GM23338 (cell line): ENCODE data around the gene SF3B2. TPM values are rescaled to one million over a fixed set of nuclear protein-coding genes. Genes with fewer than 3 reads are reported as not detected.
"Not testable (repeated sequence)": the region's sequence is repeated elsewhere in the genome, so short reads cannot be mapped to it uniquely, and the experiment has no call there.

Experiments
- ATAC-seq: fragments of 200-7000 bp; cut with Tn5 transposase; 3 replicates; pipeline ENCODE4 v1.9.1; 2020
- DNase-seq: peaks from one replicate; pipeline ENCODE4 v3.0.0-alpha.2; 2015; ENCODE audit warnings: low spot score
- H2AFZ ChIP-seq: fragments of 200-600 bp; sonication (generic); 2 replicates; pipeline ENCODE4 v1.8.0; 2016; ENCODE audit warnings: antibody characterized with exemption, mild to moderate bottlenecking, moderate library complexity
- H3F3A ChIP-seq: fragments of 200-600 bp; sonication (generic); replicated peaks from 2 replicates; pipeline ENCODE4 v1.8.0; 2017; ENCODE audit warnings: antibody characterized with exemption, mixed run types, low read depth
- H3K27ac ChIP-seq: fragments of 200-600 bp; sonication (generic); 2 replicates; pipeline ENCODE4 v1.6.1; 2016; ENCODE audit warnings: low read depth
- H3K27me3 ChIP-seq: fragments of 200-600 bp; sonication (generic); 2 replicates; pipeline ENCODE4 v1.8.0; 2016; ENCODE audit warnings: mild to moderate bottlenecking, mixed run types, moderate library complexity; ENCODE audit not compliant: insufficient read depth
- H3K36me3 ChIP-seq: fragments of 200-600 bp; sonication (generic); 2 replicates; pipeline ENCODE4 v1.8.0; 2016; ENCODE audit warnings: mild to moderate bottlenecking; ENCODE audit not compliant: insufficient read depth
- H3K4me1 ChIP-seq: fragments of 200-600 bp; sonication (generic); 2 replicates; pipeline ENCODE4 v1.8.0; 2016; ENCODE audit warnings: mild to moderate bottlenecking, moderate library complexity; ENCODE audit not compliant: insufficient read depth
- H3K4me2 ChIP-seq: fragments of 200-600 bp; sonication (generic); 2 replicates; pipeline ENCODE4 v1.7.1; 2017; ENCODE audit warnings: mixed run types
- H3K4me3 ChIP-seq: fragments of 200-600 bp; sonication (generic); 2 replicates; pipeline ENCODE4 v1.6.1; 2016; ENCODE audit warnings: mixed run types
- H3K79me2 ChIP-seq: fragments of 200-600 bp; sonication (generic); replicated peaks from 2 replicates; pipeline ENCODE4 v1.8.0; 2017; ENCODE audit warnings: mild to moderate bottlenecking; ENCODE audit not compliant: insufficient read depth
- H3K9me2 ChIP-seq: fragments of 200-600 bp; sonication (generic); 2 replicates; pipeline ENCODE4 v1.8.0; 2017; ENCODE audit not compliant: insufficient read depth
- H4K20me1 ChIP-seq: fragments of 200-600 bp; sonication (generic); replicated peaks from 2 replicates; pipeline ENCODE4 v1.8.0; 2017; ENCODE audit warnings: mild to moderate bottlenecking; ENCODE audit not compliant: insufficient read depth
- H3K27ac Mint-ChIP-seq: 2 replicates; pipeline ENCODE4 v1.8.0; 2020; ENCODE audit warnings: inconsistent platforms, mild to moderate bottlenecking, moderate library complexity, mixed read lengths
- H3K27me3 Mint-ChIP-seq: 3 replicates; pipeline ENCODE4 v1.8.0; 2022; ENCODE audit warnings: low read depth, mild to moderate bottlenecking, moderate library complexity, mixed read lengths, inconsistent platforms; ENCODE audit not compliant: insufficient read depth, poor library complexity
- H3K36me3 Mint-ChIP-seq: 3 replicates; pipeline ENCODE4 v1.8.0; 2021; ENCODE audit warnings: low read depth, mild to moderate bottlenecking, inconsistent platforms, moderate library complexity, mixed read lengths
- H3K4me1 Mint-ChIP-seq: 3 replicates; pipeline ENCODE4 v1.8.0; 2020; ENCODE audit warnings: mild to moderate bottlenecking, inconsistent platforms, mixed read lengths
- H3K4me3 Mint-ChIP-seq: 3 replicates; pipeline ENCODE4 v1.8.0; 2021; ENCODE audit warnings: moderate library complexity, mild to moderate bottlenecking, inconsistent platforms, mixed read lengths
- H3K9me3 Mint-ChIP-seq: 3 replicates; pipeline ENCODE4 v1.8.0; 2020; ENCODE audit warnings: moderate library complexity, mild to moderate bottlenecking, inconsistent platforms, mixed read lengths
- CREB1 ChIP-seq: fragments of 250-450 bp; sonication (Bioruptor Pico); IDR thresholded peaks from 2 replicates; pipeline ENCODE4 v1.5.0; 2020; ENCODE audit warnings: low read depth, mild to moderate bottlenecking, moderate library complexity
- EZH2 ChIP-seq: fragments of 200-600 bp; sonication (generic); IDR thresholded peaks from one replicate; pipeline ENCODE4 v1.8.0; 2017; ENCODE audit warnings: antibody characterized with exemption, mild to moderate bottlenecking, low read depth; ENCODE audit not compliant: unreplicated experiment
- JUNB ChIP-seq: IDR thresholded peaks from one replicate; pipeline ENCODE4 v1.6.1; 2016; ENCODE audit warnings: antibody characterized with exemption; ENCODE audit not compliant: unreplicated experiment
- NANOG ChIP-seq: IDR thresholded peaks from 2 replicates; pipeline ENCODE4 v1.6.1; 2016; ENCODE audit warnings: antibody characterized with exemption, borderline replicate concordance
- STAT1 ChIP-seq: IDR thresholded peaks from one replicate; pipeline ENCODE4 v1.6.1; 2016; ENCODE audit warnings: antibody characterized with exemption; ENCODE audit not compliant: unreplicated experiment
- polyA plus RNA-seq: library from polyadenylated mRNA; unstranded; fragments of >200 nt; fragmentation: Nextera tagmentation; extraction: Ambion mirVana; gene quantifications from 2 replicates; pipeline ENCODE4 v1.2.1, GENCODE V29; 2016
- total RNA-seq: library from RNA; depleted of rRNA; stranded (reverse); fragments of >200 nt; shearing (Covaris generic); gene quantifications from 2 replicates; pipeline ENCODE4 v1.2.3, GENCODE V29; 2014
- TF ChIP-seq, protein P1 (sequence below): IDR thresholded peaks from one replicate; pipeline ENCODE4 v1.6.1; 2018; ENCODE audit warnings: antibody characterized with exemption; ENCODE audit not compliant: unreplicated experiment
- TF ChIP-seq, protein P2 (sequence below), 2 experiments: fragments of 200-600 bp in 1 of 2; sonication (generic) in 1 of 2; conservative IDR thresholded peaks; 2 replicates each; pipeline versions ENCODE4 v1.5.1 to v1.6.1; 2016 to 2017; ENCODE audit warnings: antibody characterized with exemption in 2 of 2, low read depth in 2 of 2, mild to moderate bottlenecking in 2 of 2, moderate library complexity in 1 of 2

Gene SF3B2
- total and polyA plus RNA-seq, 2 experiments from 2014 or later, result 173 to 180 TPM

DNA sequence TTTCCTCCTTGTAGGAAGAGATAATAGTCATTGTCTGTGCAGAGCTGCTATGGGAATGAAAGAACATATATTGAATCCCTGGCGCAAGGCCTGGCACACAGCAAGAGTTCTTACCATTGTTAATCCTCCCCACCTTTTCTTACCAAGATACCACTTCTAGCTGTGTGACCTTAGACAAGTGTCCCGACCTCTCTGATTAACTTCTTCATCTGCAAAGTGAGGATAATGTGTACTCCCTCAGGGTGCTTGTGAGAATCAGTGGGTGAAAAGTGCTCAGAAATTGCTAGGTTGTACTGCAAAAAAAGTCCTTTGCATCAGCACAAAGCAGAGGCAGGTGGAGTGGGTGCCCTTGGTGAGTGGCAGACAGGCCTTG lies 44.1 kb upstream of the SF3B2 start:
- peaks cover 22% of the 10 kb centered on the region for H3K27me3 ChIP-seq
- H3K27ac ChIP-seq, result no peak overlapping the region
- peaks cover 14% of the 10 kb centered on the region for H3K79me2 ChIP-seq
- no peak for TF ChIP-seq EZH2
- TF ChIP-seq JUNB, result no peak
- TF ChIP-seq, protein P1, sequence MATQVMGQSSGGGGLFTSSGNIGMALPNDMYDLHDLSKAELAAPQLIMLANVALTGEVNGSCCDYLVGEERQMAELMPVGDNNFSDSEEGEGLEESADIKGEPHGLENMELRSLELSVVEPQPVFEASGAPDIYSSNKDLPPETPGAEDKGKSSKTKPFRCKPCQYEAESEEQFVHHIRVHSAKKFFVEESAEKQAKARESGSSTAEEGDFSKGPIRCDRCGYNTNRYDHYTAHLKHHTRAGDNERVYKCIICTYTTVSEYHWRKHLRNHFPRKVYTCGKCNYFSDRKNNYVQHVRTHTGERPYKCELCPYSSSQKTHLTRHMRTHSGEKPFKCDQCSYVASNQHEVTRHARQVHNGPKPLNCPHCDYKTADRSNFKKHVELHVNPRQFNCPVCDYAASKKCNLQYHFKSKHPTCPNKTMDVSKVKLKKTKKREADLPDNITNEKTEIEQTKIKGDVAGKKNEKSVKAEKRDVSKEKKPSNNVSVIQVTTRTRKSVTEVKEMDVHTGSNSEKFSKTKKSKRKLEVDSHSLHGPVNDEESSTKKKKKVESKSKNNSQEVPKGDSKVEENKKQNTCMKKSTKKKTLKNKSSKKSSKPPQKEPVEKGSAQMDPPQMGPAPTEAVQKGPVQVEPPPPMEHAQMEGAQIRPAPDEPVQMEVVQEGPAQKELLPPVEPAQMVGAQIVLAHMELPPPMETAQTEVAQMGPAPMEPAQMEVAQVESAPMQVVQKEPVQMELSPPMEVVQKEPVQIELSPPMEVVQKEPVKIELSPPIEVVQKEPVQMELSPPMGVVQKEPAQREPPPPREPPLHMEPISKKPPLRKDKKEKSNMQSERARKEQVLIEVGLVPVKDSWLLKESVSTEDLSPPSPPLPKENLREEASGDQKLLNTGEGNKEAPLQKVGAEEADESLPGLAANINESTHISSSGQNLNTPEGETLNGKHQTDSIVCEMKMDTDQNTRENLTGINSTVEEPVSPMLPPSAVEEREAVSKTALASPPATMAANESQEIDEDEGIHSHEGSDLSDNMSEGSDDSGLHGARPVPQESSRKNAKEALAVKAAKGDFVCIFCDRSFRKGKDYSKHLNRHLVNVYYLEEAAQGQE, result no peak
- TF ChIP-seq CREB1 (CRISPR knock-in tag), result no peak
- TF ChIP-seq STAT1, result no peak
- H3K36me3 ChIP-seq, result peaks cover 7% of the 10 kb centered on the region; the same call in 1 of the 2 replicates
- H3K4me2 ChIP-seq, result no peak overlapping the region
- peaks cover 27% of the 10 kb centered on the region for H3K36me3 Mint-ChIP-seq
- peaks cover 12% of the 10 kb centered on the region; the same call in 1 of the 2 replicates for H3K4me1 ChIP-seq
- peaks cover 7% of the 10 kb centered on the region; the same call in 1 of the 2 replicates for H4K20me1 ChIP-seq
- H3F3A ChIP-seq, result 0 out of 2 replicates have a peak, but pooled peaks cover 15% of the 10 kb centered on the region
- no peak for DNase-seq
- H3K27me3 Mint-ChIP-seq, result peaks cover 17% of the 10 kb centered on the region
- H3K9me2 ChIP-seq, result no peaks in the 10 kb centered on the region
- no peaks in the 10 kb centered on the region for H3K9me3 Mint-ChIP-seq
- ATAC-seq, result no peak
- no peak overlapping the region for H3K4me3 ChIP-seq
- H3K4me1 Mint-ChIP-seq, result peaks cover 20% of the 10 kb centered on the region
- H3K4me3 Mint-ChIP-seq, result no peak overlapping the region
- H3K27ac Mint-ChIP-seq, result no peak overlapping the region
- no peak overlapping the region for H2AFZ ChIP-seq

DNA sequence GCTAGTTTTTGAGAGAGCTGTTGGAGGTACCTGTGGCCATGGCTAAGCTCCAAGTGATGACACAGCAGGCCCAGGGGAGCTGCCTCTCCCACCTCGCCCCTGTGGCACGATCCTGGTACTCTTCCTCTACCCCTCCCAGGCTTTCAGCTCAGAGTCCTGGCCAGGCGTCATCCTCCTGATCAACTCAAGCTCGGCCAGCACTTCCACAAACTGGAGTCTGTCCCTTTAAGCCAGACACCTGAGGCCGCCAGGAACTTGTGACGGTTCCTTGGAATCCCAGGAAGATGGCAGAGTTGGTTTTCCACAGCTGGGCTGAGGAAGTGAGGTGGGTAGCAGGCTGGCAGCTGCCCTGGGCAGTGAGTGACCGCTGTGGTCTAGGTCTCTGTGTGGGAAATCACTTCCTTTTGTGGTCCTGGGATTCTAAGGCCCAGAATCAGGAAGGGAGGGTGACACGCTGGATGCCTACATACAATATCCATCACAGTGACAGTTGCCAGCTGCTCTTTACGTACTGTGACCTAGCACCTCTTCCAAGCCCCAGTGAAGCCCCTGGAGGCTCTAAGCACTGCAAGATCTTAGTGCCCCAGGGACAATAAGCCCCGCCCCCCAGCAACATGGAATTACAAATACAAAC lies 43.6 kb upstream of the SF3B2 start:
- Histone ChIP-seq H3K9me2 (no peaks in the 10 kb centered on the region), H3K4me3 (no peak overlapping the region), H4K20me1 (peaks cover 7% of the 10 kb centered on the region; the same call in 1 of the 2 replicates), H3K27ac (no peak overlapping the region), H3K36me3 (peaks cover 7% of the 10 kb centered on the region; the same call in 1 of the 2 replicates), H2AFZ (no peak overlapping the region; the same call in 1 of the 2 replicates), H3K4me2 (no peak overlapping the region), H3K4me1 (0 out of 2 replicates have a peak, but pooled peaks cover 8% of the 10 kb centered on the region), H3F3A (0 out of 2 replicates have a peak, but pooled peaks cover 15% of the 10 kb centered on the region), H3K79me2 (peaks cover 9% of the 10 kb centered on the region), H3K27me3 (peaks cover 23% of the 10 kb centered on the region)
- Mint-ChIP-seq H3K4me1 (peaks cover 15% of the 10 kb centered on the region), H3K9me3 (no peaks in the 10 kb centered on the region), H3K27ac (no peak overlapping the region), H3K27me3 (peaks cover 16% of the 10 kb centered on the region), H3K4me3 (no peak overlapping the region), H3K36me3 (peaks cover 22% of the 10 kb centered on the region)
- TF ChIP-seq, protein P2, sequence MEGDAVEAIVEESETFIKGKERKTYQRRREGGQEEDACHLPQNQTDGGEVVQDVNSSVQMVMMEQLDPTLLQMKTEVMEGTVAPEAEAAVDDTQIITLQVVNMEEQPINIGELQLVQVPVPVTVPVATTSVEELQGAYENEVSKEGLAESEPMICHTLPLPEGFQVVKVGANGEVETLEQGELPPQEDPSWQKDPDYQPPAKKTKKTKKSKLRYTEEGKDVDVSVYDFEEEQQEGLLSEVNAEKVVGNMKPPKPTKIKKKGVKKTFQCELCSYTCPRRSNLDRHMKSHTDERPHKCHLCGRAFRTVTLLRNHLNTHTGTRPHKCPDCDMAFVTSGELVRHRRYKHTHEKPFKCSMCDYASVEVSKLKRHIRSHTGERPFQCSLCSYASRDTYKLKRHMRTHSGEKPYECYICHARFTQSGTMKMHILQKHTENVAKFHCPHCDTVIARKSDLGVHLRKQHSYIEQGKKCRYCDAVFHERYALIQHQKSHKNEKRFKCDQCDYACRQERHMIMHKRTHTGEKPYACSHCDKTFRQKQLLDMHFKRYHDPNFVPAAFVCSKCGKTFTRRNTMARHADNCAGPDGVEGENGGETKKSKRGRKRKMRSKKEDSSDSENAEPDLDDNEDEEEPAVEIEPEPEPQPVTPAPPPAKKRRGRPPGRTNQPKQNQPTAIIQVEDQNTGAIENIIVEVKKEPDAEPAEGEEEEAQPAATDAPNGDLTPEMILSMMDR (conservative IDR thresholded peaks at IDR 0.05; ENCODE audit: low read depth in 2 of 2), result no peak
- no peak for TF ChIP-seq NANOG
- TF ChIP-seq EZH2, result no peak
- no peak for ATAC-seq
- DNase-seq, result no peak

DNA sequence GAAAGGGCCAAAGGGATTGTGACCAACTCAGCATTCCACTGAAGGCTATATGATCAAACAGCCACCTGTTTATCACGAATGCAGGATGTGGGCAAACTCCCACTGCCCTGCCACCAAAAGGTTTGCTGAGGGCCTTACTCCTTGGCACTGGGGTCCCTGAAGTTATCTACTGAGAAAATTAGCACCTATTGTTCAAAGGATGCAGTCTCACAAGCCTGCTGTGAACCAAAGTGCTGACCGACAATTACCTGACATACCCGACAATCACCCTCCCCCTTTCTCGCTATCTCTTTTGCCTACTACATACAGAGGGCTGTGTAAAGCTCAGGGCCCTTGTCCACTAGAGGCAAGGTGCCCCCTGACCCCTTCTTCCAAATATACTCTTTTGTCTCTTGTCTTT lies 42.1 kb upstream of the SF3B2 start:
- H3K9me2 ChIP-seq, DNase-seq, H3K27ac Mint-ChIP-seq, H3K9me3 Mint-ChIP-seq, H3K36me3 Mint-ChIP-seq, ATAC-seq, H3K4me3 Mint-ChIP-seq, H3K27ac ChIP-seq, H3K36me3 ChIP-seq, H3K79me2 ChIP-seq, H3K4me1 ChIP-seq, H3K4me3 ChIP-seq, H3F3A ChIP-seq, H4K20me1 ChIP-seq, H2AFZ ChIP-seq, H3K4me2 ChIP-seq: not testable (repeated sequence)
- H3K27me3 ChIP-seq, result peaks cover 23% of the 10 kb centered on the region
- Mint-ChIP-seq H3K4me1 (peaks cover 15% of the 10 kb centered on the region; the same call in 2 of the 3 replicates), H3K27me3 (peaks cover 16% of the 10 kb centered on the region)
